GM18508 (cell line): ENCODE data around the gene SNRPA.
"Not testable (repeated sequence)": the region's sequence is repeated elsewhere in the genome, so short reads cannot be mapped to it uniquely, and the experiment has no call there.

Experiments used
- ATAC-seq: cut with Tn5 transposase; IDR thresholded peaks from one replicate; pipeline ENCODE4 v1.9.1; 2021; ENCODE audit warnings: moderate number of reproducible peaks; ENCODE audit not compliant: insufficient read depth, unreplicated experiment

SNRPA gene

GRCh38 chr19:40719414-40719894, 31.5 kb upstream of the SNRPA start:
- ATAC-seq, result no peak

- ATAC-seq, result no peak
These were observed 29.9 kb upstream of the SNRPA start for GRCh38 chr19:40721140-40721486.

- ATAC-seq, result no peak
These were observed 28.9 kb upstream of the SNRPA start for GRCh38 chr19:40721936-40722661.

- ATAC-seq, result no peak
These were observed 27.2 kb upstream of the SNRPA start for GRCh38 chr19:40723661-40724254.

- ATAC-seq, result no peak
These were observed 26.7 kb upstream of the SNRPA start for GRCh38 chr19:40724315-40724714.

GRCh38 chr19:40724855-40725254, 26.1 kb upstream of the SNRPA start:
- no peak for ATAC-seq

- ATAC-seq, result no peak
These were observed 24.7 kb upstream of the SNRPA start for GRCh38 chr19:40726279-40726678.

GRCh38 chr19:40730065-40730464, 20.9 kb upstream of the SNRPA start:
- ATAC-seq, result not testable (repeated sequence)

GRCh38 chr19:40732304-40732703, 18.7 kb upstream of the SNRPA start:
- not testable (repeated sequence) for ATAC-seq

GRCh38 chr19:40733149-40733548, 17.9 kb upstream of the SNRPA start:
- no peak for ATAC-seq

GRCh38 chr19:40735013-40735771, 15.8 kb upstream of the SNRPA start:
- no peak for ATAC-seq

GRCh38 chr19:40736661-40737060, 14.3 kb upstream of the SNRPA start:
- ATAC-seq, result no peak

- no peak for ATAC-seq
These were observed 13.8 kb upstream of the SNRPA start for GRCh38 chr19:40737102-40737644.

- ATAC-seq, result no peak
These were observed 11.8 kb upstream of the SNRPA start for GRCh38 chr19:40739030-40739839.

- ATAC-seq, result no peak
These were observed 10.9 kb upstream of the SNRPA start for GRCh38 chr19:40739871-40740703.

- ATAC-seq, result no peak
These were observed 10.3 kb upstream of the SNRPA start for GRCh38 chr19:40740747-40741146.

- ATAC-seq, result no peak
These were observed 9.2 kb upstream of the SNRPA start for GRCh38 chr19:40741527-40742390.

GRCh38 chr19:40742477-40742876, 8.5 kb upstream of the SNRPA start:
- ATAC-seq, result no peak
